Skin epidermis (tissue), 12 donors: ENCODE measurements around the gene CTDSP1.

Experiments
- H3K27ac ChIP-seq, 21 experiments: fragments of 200-600 bp; sonication (generic) in 11 of 21; one replicate each; pipeline ENCODE4 v1.5.0; 2020; ENCODE audit warnings: mild to moderate bottlenecking in 3 of 21, inconsistent platforms in 2 of 21, moderate library complexity in 2 of 21
- H3K4me3 ChIP-seq, 7 experiments: fragments of 200-600 bp; sonication (generic) in 2 of 7; one replicate each; pipeline ENCODE4 v1.5.0; 2020; ENCODE audit warnings: inconsistent platforms in 2 of 7, mild to moderate bottlenecking in 2 of 7, moderate library complexity in 1 of 7

Gene CTDSP1

GRCh38 chr2:218396688-218397462 is 2.8 kb upstream of the CTDSP1 start:
- peak overlapping the region; percentile 73 to 99 (median 89) for H3K4me3 ChIP-seq
- H3K27ac ChIP-seq = peak overlapping the region; percentile 31 to 100 (median 99)

- peak overlapping the region; percentile 31 to 100 (median 99) for H3K27ac ChIP-seq
- H3K4me3 ChIP-seq = peak overlapping the region; percentile 73 to 99 (median 89)
Observed at GRCh38 chr2:218397463-218397819, 2.2 kb upstream of the CTDSP1 start.

GRCh38 chr2:218397820-218398436 is 1.7 kb upstream of the CTDSP1 start:
- H3K27ac ChIP-seq = peak overlapping the region; percentile 69 to 100 (median 99)
- H3K4me3 ChIP-seq = peak overlapping the region; percentile 73 to 99 (median 89)

- peak overlapping the region; percentile 69 to 100 (median 99) for H3K27ac ChIP-seq
- H3K4me3 ChIP-seq = peak overlapping the region; percentile 73 to 99 (median 89)
Observed at GRCh38 chr2:218398437-218399390, 954 bp upstream of the CTDSP1 start.

DNA sequence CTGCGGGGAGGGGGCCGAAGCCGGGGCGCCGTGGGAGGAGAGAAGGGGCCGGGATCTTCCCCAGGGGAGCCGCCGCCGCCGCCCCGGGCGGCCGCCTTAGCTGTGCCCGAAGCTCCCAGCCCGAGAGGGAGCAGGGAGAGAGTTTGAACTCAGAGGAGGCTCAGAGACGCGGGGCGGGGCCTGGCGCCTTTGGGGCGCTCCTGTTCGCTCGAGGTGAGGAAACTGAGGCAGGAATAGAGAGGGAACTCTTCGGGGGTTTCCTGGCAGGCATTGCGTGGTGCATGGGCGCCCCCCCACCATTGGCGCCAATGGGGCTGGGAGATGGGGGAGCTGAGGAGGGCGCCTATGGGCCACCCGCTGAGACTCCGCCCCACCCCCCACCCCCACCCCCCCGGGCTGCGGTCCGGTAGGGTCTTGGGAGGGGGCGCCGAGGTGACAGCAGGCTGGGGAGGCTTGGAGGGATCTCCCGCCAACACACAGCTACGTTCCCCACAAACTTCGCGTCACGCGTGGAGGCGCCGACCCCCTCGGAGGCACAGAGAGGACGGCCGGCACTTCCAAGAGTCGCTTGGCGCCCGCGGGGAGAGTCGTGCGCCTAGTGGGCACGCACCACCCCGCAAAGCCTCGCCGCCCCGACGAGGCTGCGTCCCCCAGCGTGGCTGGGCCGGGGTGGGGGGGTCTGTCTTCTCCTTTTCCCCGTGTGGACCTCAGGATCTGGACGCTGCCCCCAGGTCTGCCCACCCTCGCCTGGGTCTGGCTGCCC is 680 bp downstream of the CTDSP1 start:
- Histone ChIP-seq H3K27ac (peak overlapping the region; percentile 69 to 100 (median 99)), H3K4me3 (peak overlapping the region; percentile 73 to 99 (median 89))

- Histone ChIP-seq H3K4me3 (peak overlapping the region; percentile 73 to 99 (median 89)), H3K27ac (peak overlapping the region; percentile 69 to 100 (median 99))
Observed at GRCh38 chr2:218400930-218401881, 1.5 kb downstream of the CTDSP1 start.

DNA sequence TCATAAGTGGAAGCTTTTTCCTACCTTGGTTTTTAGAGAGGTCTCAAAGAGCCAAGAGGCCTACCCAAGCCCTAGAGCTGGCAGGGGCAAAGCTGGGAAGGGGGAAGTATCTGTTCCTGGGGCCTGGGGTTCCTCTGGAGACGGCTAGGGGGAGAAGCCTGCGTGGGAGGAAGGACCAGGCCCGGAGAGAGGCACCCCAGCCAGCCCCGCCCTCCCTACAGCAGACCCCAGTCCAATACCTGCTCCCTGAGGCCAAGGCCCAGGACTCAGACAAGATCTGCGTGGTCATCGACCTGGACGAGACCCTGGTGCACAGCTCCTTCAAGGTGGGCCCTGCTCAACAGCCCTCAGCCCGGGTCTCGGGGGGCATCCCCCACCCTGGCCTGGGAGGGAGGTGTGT is 2.2 kb downstream of the CTDSP1 start:
- H3K4me3 ChIP-seq = peak overlapping the region in 4 of 7 experiments; percentile 73 to 99 (median 90)
- H3K27ac ChIP-seq = peak overlapping the region in 17 of 21 experiments; percentile 95 to 100 (median 99)

- Histone ChIP-seq H3K27ac (peak overlapping the region in 5 of 21 experiments; percentile 64 to 99 (median 98)), H3K4me3 (no peak overlapping the region)
Observed at GRCh38 chr2:218402491-218402901, 2.8 kb downstream of the CTDSP1 start.

GRCh38 chr2:218402911-218403411 is 3.3 kb downstream of the CTDSP1 start:
- H3K4me3 ChIP-seq = no peak overlapping the region
- peak overlapping the region in 5 of 21 experiments; percentile 64 to 99 (median 98) for H3K27ac ChIP-seq

DNA sequence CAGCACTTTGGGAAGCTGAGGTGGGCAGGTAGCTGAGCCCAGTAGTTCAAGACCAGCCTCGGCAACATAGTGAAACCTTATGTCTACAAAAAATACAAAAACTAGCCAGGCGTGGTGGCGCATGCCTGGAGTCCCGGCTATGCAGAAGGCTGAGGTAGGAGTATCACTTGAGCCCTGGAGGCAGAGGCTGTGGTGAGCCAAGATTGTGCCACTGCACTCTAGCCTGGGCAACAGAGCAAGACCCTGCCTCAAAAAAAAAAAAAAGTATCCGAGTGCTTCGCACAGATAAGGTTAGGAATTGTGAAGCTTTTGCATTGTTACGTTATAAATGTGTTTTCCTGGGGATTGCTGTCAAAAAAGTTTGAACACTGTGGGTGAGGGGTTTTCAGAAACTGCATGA is 4.1 kb downstream of the CTDSP1 start:
- H3K4me3 ChIP-seq = no peak overlapping the region
- H3K27ac ChIP-seq = peak overlapping the region in 3 of 21 experiments; percentile 6 to 91 (median 25)

GRCh38 chr2:218404351-218405085 is 4.8 kb downstream of the CTDSP1 start:
- H3K4me3 ChIP-seq = no peak overlapping the region
- H3K27ac ChIP-seq = peak overlapping the region in 13 of 21 experiments; percentile 20 to 95 (median 85)

DNA sequence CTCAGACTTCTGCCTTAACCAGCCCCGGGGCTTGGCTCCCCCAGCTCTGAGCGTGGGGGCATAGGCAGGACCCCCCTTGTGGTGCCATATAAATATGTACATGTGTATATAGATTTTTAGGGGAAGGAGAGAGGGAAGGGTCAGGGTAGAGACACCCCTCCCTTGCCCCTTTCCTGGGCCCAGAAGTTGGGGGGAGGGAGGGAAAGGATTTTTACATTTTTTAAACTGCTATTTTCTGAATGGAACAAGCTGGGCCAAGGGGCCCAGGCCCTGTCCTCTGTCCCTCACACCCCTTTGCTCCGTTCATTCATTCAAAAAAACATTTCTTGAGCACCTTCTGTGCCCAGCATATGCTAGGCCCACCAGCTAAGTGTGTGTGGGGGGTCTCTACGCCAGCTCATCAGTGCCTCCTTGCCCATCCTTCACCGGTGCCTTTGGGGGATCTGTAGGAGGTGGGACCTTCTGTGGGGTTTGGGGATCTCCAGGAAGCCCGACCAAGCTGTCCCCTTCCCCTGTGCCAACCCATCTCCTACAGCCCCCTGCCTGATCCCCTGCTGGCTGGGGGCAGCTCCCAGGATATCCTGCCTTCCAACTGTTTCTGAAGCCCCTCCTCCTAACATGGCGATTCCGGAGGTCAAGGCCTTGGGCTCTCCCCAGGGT is 5.5 kb downstream of the CTDSP1 start:
- peak overlapping the region in 2 of 7 experiments; percentile 18 to 24 for H3K4me3 ChIP-seq
- peak overlapping the region in 19 of 21 experiments; percentile 53 to 95 (median 82) for H3K27ac ChIP-seq

- Histone ChIP-seq H3K4me3 (peak overlapping the region in 6 of 7 experiments; percentile 17 to 30 (median 27)), H3K27ac (peak overlapping the region in 20 of 21 experiments; percentile 53 to 95 (median 81))
Observed at GRCh38 chr2:218405746-218406208, 6.1 kb downstream of the CTDSP1 start.

GRCh38 chr2:218406209-218406948 is 6.7 kb downstream of the CTDSP1 start:
- Histone ChIP-seq H3K4me3 (peak overlapping the region; percentile 20 to 42 (median 30)), H3K27ac (peak overlapping the region; percentile 20 to 95 (median 84))

- peak overlapping the region; percentile 20 to 95 (median 84) for H3K27ac ChIP-seq
- peak overlapping the region; percentile 20 to 42 (median 30) for H3K4me3 ChIP-seq
Observed at GRCh38 chr2:218406949-218407618, 7.4 kb downstream of the CTDSP1 start.
